ENCODE data around the gene GALNT14. TPM values are rescaled to one million over a fixed set of nuclear protein-coding genes. Genes with fewer than 3 reads are reported as not detected.

The GALNT14 gene
- total RNA-seq, 3 donors from 2014 or later = 0.75 TPM; not detected in 2

GRCh38 chr2:30992781-30993180, 145.5 kb downstream of the GALNT14 start:
- no peak for ATAC-seq
- H3K4me1 ChIP-seq (ENCODE audit: low read depth) = no peaks in the 10 kb centered on the region
- H3K4me3 ChIP-seq = no peak overlapping the region
- intact Hi-C loops (cut with DNase I, micrococcal nuclease) = no loop called here
- DNase-seq = no peak
- H3K36me3 ChIP-seq (ENCODE audit: low read depth) = no peaks in the 10 kb centered on the region
- no peak for TF ChIP-seq CTCF (IDR thresholded peaks at IDR 0.05)
- H3K9me3 ChIP-seq = no peaks in the 10 kb centered on the region

- H3K9me3 ChIP-seq = no peaks in the 10 kb centered on the region
- no peaks in the 10 kb centered on the region for H3K4me1 ChIP-seq (ENCODE audit: low read depth)
- no peak overlapping the region for H3K4me3 ChIP-seq
- DNase-seq (no peak), ATAC-seq (no peak)
- intact Hi-C loops (cut with DNase I, micrococcal nuclease) = no loop called here
- H3K36me3 ChIP-seq (ENCODE audit: low read depth) = no peaks in the 10 kb centered on the region
- no peak for TF ChIP-seq CTCF (IDR thresholded peaks at IDR 0.05)
These were observed 147.6 kb downstream of the GALNT14 start for GRCh38 chr2:30990671-30991070.

- Histone ChIP-seq H3K36me3 (ENCODE audit: low read depth) (no peaks in the 10 kb centered on the region), H3K9me3 (no peaks in the 10 kb centered on the region), H3K4me3 (no peak overlapping the region), H3K4me1 (ENCODE audit: low read depth) (no peaks in the 10 kb centered on the region)
- intact Hi-C loops (cut with DNase I, micrococcal nuclease) = no loop called here
- no peak for TF ChIP-seq CTCF (IDR thresholded peaks at IDR 0.05)
- ATAC-seq (no peak), DNase-seq (no peak)
These were observed 148.1 kb downstream of the GALNT14 start for GRCh38 chr2:30990176-30990575.

GRCh38 chr2:30989746-30990145, 148.5 kb downstream of the GALNT14 start:
- Histone ChIP-seq H3K9me3 (no peaks in the 10 kb centered on the region), H3K4me1 (ENCODE audit: low read depth) (no peaks in the 10 kb centered on the region), H3K4me3 (no peak overlapping the region), H3K36me3 (ENCODE audit: low read depth) (no peaks in the 10 kb centered on the region)
- no peak for ATAC-seq
- no peak for TF ChIP-seq CTCF (IDR thresholded peaks at IDR 0.05)
- intact Hi-C loops (cut with DNase I, micrococcal nuclease) = no loop called here
- no peak for DNase-seq

GRCh38 chr2:30987566-30987965, 150.7 kb downstream of the GALNT14 start:
- Histone ChIP-seq H3K4me3 (no peak overlapping the region), H3K4me1 (ENCODE audit: low read depth) (no peaks in the 10 kb centered on the region), H3K36me3 (ENCODE audit: low read depth) (no peaks in the 10 kb centered on the region), H3K9me3 (no peaks in the 10 kb centered on the region)
- TF ChIP-seq CTCF (IDR thresholded peaks at IDR 0.05) = no peak
- no peak for DNase-seq
- ATAC-seq = no peak
- intact Hi-C loops (cut with DNase I, micrococcal nuclease) = no loop called here

- intact Hi-C loops (cut with DNase I, micrococcal nuclease) = no loop called here
- DNase-seq = no peak
- no peaks in the 10 kb centered on the region for H3K4me1 ChIP-seq (ENCODE audit: low read depth)
- no peaks in the 10 kb centered on the region for H3K36me3 ChIP-seq (ENCODE audit: low read depth)
- TF ChIP-seq CTCF (IDR thresholded peaks at IDR 0.05) = no peak
- no peak for ATAC-seq
- H3K4me3 ChIP-seq = no peak overlapping the region
- no peaks in the 10 kb centered on the region for H3K9me3 ChIP-seq
These were observed 152.0 kb downstream of the GALNT14 start for GRCh38 chr2:30986231-30986580.

Measured in mucosa of descending colon (tissue), 3 donors.